Stimulated activated CD4-positive, alpha-beta T cell treated with anti-CD3 and anti-CD28 coated beads, Interleukin-15, amount 100 ng/mL, for 1 hour (primary cell): ENCODE results near the gene EML4.
"Not testable (repeated sequence)": the region's sequence is repeated elsewhere in the genome, so short reads cannot be mapped to it uniquely, and the experiment has no call there.

Experiments
- DNase-seq, 2 donors: peaks; one replicate each; pipeline ENCODE4 v3.0.0-alpha.2; 2020; ENCODE audit warnings: low read depth in 1 of 2, low spot score in 1 of 2

The EML4 gene

GRCh38 chr2:42347518-42347917, 178.4 kb downstream of the EML4 start:
- not testable (repeated sequence) for DNase-seq

GRCh38 chr2:42348113-42348805, 179.1 kb downstream of the EML4 start:
- no peak for DNase-seq

- DNase-seq: no peak
These were observed 181.4 kb downstream of the EML4 start for GRCh38 chr2:42350434-42351063.

GRCh38 chr2:42351864-42352263, 182.7 kb downstream of the EML4 start:
- DNase-seq: no peak

GRCh38 chr2:42353792-42354429, 184.8 kb downstream of the EML4 start:
- no peak for DNase-seq

- no peak for DNase-seq
These were observed 190.3 kb downstream of the EML4 start for GRCh38 chr2:42359304-42359964.

GRCh38 chr2:42359965-42360483, 190.9 kb downstream of the EML4 start:
- no peak for DNase-seq

GRCh38 chr2:42360493-42360889, 191.3 kb downstream of the EML4 start:
- DNase-seq: no peak

GRCh38 chr2:42360890-42361727, 192.0 kb downstream of the EML4 start, which contains the start of gene COX7A2L:
TSS of gene COX7A2L (minus strand) at chr2:42361217. CDS start at chr2:42361161, 56 bp downstream.
- DNase-seq: peak; percentile 93 to 95

- no peak for DNase-seq
These were observed 192.7 kb downstream of the EML4 start for GRCh38 chr2:42361728-42362283.

GRCh38 chr2:42363413-42363812, 194.3 kb downstream of the EML4 start:
- no peak for DNase-seq

GRCh38 chr2:42364658-42365057, 195.5 kb downstream of the EML4 start:
- no peak for DNase-seq

- no peak for DNase-seq
These were observed 197.3 kb downstream of the EML4 start for GRCh38 chr2:42366411-42366810.

GRCh38 chr2:42367835-42368234, 198.7 kb downstream of the EML4 start:
- no peak for DNase-seq

GRCh38 chr2:42368817-42369531, 199.8 kb downstream of the EML4 start:
- DNase-seq: no peak

GRCh38 chr2:42369532-42370229, 200.5 kb downstream of the EML4 start:
- DNase-seq: no peak

- no peak for DNase-seq
These were observed 202.7 kb downstream of the EML4 start for GRCh38 chr2:42371611-42372473.
